ENCODE data around the gene PSME3. TPM values are rescaled to one million over a fixed set of nuclear protein-coding genes. Genes with fewer than 3 reads are reported as not detected.

The PSME3 gene
- total RNA-seq, 1 donor from 2014 or later, result 62.6 TPM

GRCh38 chr17:42832213-42832933 lies 824 bp upstream of the PSME3 start:
- Histone ChIP-seq H3K36me3 (peaks cover 28% of the 10 kb centered on the region), H3K27ac (replicated peaks) (peak overlapping the region; percentile 90), H3K27me3 (ENCODE audit: low read depth) (no peaks in the 10 kb centered on the region), H3K9me3 (replicated peaks) (no peaks in the 10 kb centered on the region), H3K4me3 (peak overlapping the region; percentile 86), H3K4me1 (peaks cover 32% of the 10 kb centered on the region)
- no peak for TF ChIP-seq CTCF (IDR thresholded peaks at IDR 0.05; ENCODE audit: borderline replicate concordance)
- DNase-seq, result no peak
- intact Hi-C loops (cut with micrococcal nuclease), result no loop called here

- no peak for DNase-seq
- Histone ChIP-seq H3K27ac (replicated peaks) (peak overlapping the region; percentile 90), H3K36me3 (peaks cover 43% of the 10 kb centered on the region), H3K4me1 (peaks cover 32% of the 10 kb centered on the region), H3K27me3 (ENCODE audit: low read depth) (no peaks in the 10 kb centered on the region), H3K9me3 (replicated peaks) (no peaks in the 10 kb centered on the region), H3K4me3 (peak overlapping the region; percentile 86)
- no peak for TF ChIP-seq CTCF (IDR thresholded peaks at IDR 0.05; ENCODE audit: borderline replicate concordance)
- intact Hi-C loops (cut with micrococcal nuclease), result no loop called here
These were observed 698 bp downstream of the PSME3 start for GRCh38 chr17:42833767-42834422.

DNA sequence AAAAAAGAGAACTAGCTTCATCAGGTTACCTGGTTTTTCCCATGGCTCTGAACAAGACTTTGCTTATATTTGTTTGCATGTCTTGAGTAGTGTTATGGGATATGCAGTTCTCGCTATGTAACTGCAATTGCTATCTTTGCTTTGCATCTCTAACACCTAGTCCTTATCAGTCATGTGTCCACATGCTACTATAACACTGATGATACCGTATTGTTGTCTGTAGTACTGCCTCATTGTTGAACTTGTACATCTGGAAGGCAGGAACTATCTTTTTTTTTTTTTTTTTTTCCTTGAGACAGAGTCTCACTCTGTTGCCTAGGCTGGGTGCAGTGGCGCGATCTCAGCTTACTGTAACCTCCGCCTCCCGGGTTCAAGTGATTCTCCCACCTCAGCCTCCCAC lies 2.5 kb downstream of the PSME3 start:
- Histone ChIP-seq H3K27ac (replicated peaks) (no peak overlapping the region), H3K27me3 (ENCODE audit: low read depth) (no peaks in the 10 kb centered on the region), H3K4me1 (peaks cover 32% of the 10 kb centered on the region), H3K9me3 (replicated peaks) (no peaks in the 10 kb centered on the region), H3K36me3 (peaks cover 62% of the 10 kb centered on the region), H3K4me3 (no peak overlapping the region)
- no peak for DNase-seq
- TF ChIP-seq CTCF (IDR thresholded peaks at IDR 0.05; ENCODE audit: borderline replicate concordance), result no peak
- intact Hi-C loops (cut with micrococcal nuclease), result no loop called here

DNA sequence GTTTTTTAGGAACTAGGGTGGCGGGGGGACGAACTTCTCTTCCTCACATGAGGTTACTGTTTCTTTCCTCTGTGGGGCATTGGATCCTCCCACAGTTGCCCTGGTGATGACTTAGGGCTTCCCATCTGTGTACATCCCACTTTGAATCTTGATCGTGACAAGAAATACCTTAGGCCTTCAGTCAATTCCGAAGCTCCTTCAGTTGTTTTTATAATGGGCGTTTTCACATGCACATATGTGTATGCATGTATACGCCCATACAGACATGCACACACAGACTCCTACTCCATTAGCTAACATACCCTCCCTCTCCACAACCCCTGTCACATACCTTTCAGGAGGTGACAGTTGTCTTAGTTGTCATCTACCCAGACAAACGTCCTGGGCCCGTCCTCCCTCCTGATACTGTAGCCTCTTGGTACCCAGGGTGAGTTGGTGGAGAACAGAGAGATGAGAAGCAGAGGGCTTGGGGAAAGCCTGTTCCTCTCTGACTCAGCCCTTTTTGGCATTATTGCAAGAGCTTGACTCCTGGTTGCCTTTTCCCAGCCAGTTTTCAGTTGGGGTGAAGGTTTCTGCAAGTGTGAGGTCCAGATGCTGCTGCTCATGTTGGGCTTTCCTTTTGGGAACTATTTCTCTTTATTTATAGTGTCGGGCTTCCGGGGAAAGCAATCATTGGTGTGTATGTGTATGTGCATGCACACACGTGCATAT lies 8.9 kb downstream of the PSME3 start:
- DNase-seq, result no peak
- Histone ChIP-seq H3K27me3 (ENCODE audit: low read depth) (no peaks in the 10 kb centered on the region), H3K27ac (replicated peaks) (no peak overlapping the region), H3K36me3 (peaks cover 85% of the 10 kb centered on the region), H3K4me3 (no peak overlapping the region), H3K4me1 (peaks cover 19% of the 10 kb centered on the region), H3K9me3 (replicated peaks) (no peaks in the 10 kb centered on the region)
- TF ChIP-seq CTCF (IDR thresholded peaks at IDR 0.05; ENCODE audit: borderline replicate concordance), result no peak
- intact Hi-C loops (cut with micrococcal nuclease), result loop anchor here (2.0 kb wide), 1 partner anchor 89 kb away; no protein-coding TSS in a partner anchor

DNA sequence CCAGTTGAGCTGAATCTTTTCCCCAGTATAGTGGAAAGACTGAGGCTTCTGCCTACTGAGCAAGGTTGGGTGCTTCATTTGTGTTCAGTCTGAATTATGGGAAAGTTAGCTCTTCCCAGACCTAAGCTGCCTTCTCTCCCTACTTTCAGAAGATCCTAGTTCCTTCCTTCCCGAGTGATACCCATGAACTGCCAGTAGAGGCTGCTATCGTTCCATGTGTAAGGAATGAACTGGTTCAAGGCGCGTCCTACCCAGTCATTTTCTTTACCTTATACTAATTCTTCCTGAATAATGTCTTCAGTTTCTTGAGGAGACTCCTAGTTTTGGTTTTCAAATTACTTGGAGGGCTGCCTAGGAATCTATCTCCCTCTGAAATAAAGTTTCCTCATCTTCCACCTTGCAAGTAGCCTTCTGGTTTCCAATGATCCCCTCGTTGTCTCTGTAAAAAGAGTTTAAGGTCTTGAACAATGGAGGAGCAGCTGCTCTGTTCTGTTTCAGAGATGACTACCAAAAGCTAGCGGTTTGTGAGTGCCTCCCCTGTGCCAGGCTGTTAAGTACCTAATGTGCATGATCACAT lies 10.2 kb downstream of the PSME3 start:
- Histone ChIP-seq H3K27ac (replicated peaks) (no peak overlapping the region), H3K36me3 (peaks cover 72% of the 10 kb centered on the region), H3K4me3 (no peak overlapping the region), H3K9me3 (replicated peaks) (no peaks in the 10 kb centered on the region), H3K27me3 (ENCODE audit: low read depth) (no peaks in the 10 kb centered on the region), H3K4me1 (peaks cover 24% of the 10 kb centered on the region)
- intact Hi-C loops (cut with micrococcal nuclease), result loop anchor here (2.0 kb wide), 1 partner anchor 87 kb away; no protein-coding TSS in a partner anchor
- peak; percentile 93 for TF ChIP-seq CTCF (IDR thresholded peaks at IDR 0.05; ENCODE audit: borderline replicate concordance)
- no peak for DNase-seq

All from left ventricle myocardium inferior (tissue), 1 donor.